Erythroblast (primary cell): Measurements from ENCODE around the gene TMEM119.

Experiments
- GATA1 ChIP-seq: IDR thresholded peaks from 2 replicates; pipeline ENCODE4 v1.6.1; 2011; ENCODE audit warnings: low read depth, mild to moderate bottlenecking, control low read depth, low read length, moderate library complexity
- POLR2A ChIP-seq: IDR thresholded peaks from 2 replicates; pipeline ENCODE4 v1.6.1; 2011; ENCODE audit warnings: mild to moderate bottlenecking, low read length

- TF ChIP-seq POLR2A, result no peak
- TF ChIP-seq GATA1, result no peak
Observed at GRCh38 chr12:108612788-108613282, 15.0 kb upstream of the TMEM119 start.
